ENCODE data around the gene PBXIP1. TPM values are rescaled to one million over a fixed set of nuclear protein-coding genes. Genes with fewer than 3 reads are reported as not detected.

The PBXIP1 gene
- total RNA-seq, 1 donor from 2014 or later, result 70.0 TPM

DNA sequence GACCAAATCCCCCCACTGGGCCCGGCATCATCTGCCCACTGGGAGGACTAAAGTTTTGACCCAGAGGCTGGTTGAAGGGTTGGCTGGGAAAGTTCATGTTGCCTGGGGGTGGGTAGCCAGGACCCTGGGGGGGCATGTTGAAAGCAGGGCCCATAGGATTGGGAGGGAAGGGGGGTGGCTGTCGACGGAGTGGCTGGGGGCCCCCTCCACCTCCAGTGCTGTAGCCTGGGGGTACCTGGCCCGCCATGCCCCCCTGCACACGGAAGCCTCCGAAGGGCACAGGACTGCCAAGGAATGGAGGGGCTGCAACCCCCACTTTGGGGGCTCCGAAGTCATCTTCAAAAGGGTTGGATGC is 3.5 kb upstream of the PBXIP1 start:
- TF ChIP-seq CTCF (IDR thresholded peaks at IDR 0.05), result no peak
- intact Hi-C loops (cut with DNase I), result loop anchor here (5.0 kb wide), 1 partner anchor 103 kb away; the partner anchor contains the start of gene EFNA4
- Histone ChIP-seq H3K9me3 (no peaks in the 10 kb centered on the region), H3K27me3 (no peaks in the 10 kb centered on the region), H3K27ac (peak overlapping the region in 1 of 2 donors; percentile 27), H3K4me1 (peaks cover 9 to 36% of the 10 kb centered on the region in 2 donors), H3K4me3 (no peak overlapping the region), H3K36me3 (peaks cover 22 to 37% of the 10 kb centered on the region in 2 donors)
- no peak for DNase-seq (ENCODE audit: low spot score in 2 of 2)

DNA sequence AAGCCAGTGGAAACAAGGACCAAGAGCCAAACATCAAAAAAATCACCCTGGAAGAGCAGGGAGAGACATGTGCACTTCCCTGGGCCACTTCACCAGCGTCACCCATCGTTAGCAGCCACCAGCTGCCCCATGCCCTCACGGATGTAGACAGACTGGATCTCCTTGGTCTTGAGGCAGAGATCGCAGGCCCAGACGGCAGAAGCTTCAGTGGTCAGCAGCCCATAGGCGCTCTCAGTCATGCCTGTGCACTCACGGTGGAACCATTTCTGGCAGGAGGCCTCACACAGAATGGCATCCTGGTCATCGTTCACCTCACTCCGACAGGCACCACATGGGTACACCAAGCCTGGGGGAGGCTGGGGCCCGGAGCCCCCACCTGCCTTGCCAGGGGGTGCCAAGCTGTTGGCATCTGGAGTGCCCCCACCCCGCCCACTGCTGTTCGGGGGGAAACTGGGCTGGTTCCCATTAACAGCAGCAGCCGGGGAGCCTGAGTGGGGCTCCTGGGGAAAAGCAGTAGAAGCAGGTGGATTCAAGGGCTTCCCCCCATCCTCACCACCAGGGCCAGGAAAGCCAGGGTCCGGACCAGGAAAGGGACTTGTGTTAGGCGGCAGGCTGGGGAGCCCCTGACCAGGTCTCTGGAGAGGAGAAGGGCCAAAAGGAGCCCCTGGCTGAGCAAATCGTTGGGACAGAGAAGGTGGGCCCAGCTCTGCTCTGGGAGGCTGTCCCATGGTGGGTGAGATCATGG is 3.0 kb upstream of the PBXIP1 start:
- intact Hi-C loops (cut with DNase I), result loop anchor here (5.0 kb wide), 1 partner anchor 103 kb away; the partner anchor contains the start of gene EFNA4
- H3K27ac ChIP-seq, result peak overlapping the region in 1 of 2 donors; percentile 27
- TF ChIP-seq CTCF (IDR thresholded peaks at IDR 0.05), result no peak
- no peak overlapping the region for H3K4me3 ChIP-seq
- H3K27me3 ChIP-seq, result no peaks in the 10 kb centered on the region
- H3K9me3 ChIP-seq, result no peaks in the 10 kb centered on the region
- peaks cover 12 to 41% of the 10 kb centered on the region in 2 donors for H3K4me1 ChIP-seq
- peaks cover 16 to 32% of the 10 kb centered on the region in 2 donors for H3K36me3 ChIP-seq
- DNase-seq (ENCODE audit: low spot score in 2 of 2), result no peak

DNA sequence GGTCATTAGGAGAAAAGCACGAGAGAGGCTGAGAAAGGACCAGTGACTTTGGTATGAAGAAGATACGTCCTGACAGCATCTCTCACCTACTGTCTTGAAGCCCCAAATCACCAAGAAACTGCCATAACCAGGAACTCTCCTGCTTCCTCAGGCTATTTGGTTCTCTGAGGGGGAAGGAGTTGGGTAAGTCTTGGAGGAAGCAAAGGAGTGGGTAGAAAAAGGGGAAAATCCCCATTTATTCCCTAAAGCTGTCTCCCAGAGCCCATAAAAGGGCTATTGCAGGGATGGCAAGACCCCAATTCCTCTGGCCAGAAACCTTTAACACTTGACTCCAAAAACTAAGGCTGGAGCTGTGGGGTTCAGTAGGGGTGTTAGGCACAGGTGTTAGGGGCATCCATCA is 2.1 kb upstream of the PBXIP1 start:
- H3K4me1 ChIP-seq, result peaks cover 18 to 49% of the 10 kb centered on the region in 2 donors
- no peak overlapping the region for H3K27ac ChIP-seq
- peaks cover 12 to 24% of the 10 kb centered on the region in 2 donors for H3K36me3 ChIP-seq
- TF ChIP-seq CTCF (IDR thresholded peaks at IDR 0.05), result no peak
- H3K27me3 ChIP-seq, result no peaks in the 10 kb centered on the region
- H3K4me3 ChIP-seq, result no peak overlapping the region
- intact Hi-C loops (cut with DNase I), result loop anchor here (5.0 kb wide), 1 partner anchor 104 kb away; the partner anchor contains the start of gene EFNA4
- DNase-seq (ENCODE audit: low spot score in 2 of 2), result no peak
- H3K9me3 ChIP-seq, result no peaks in the 10 kb centered on the region

GRCh38 chr1:154957091-154957657 is 1.3 kb upstream of the PBXIP1 start:
- Histone ChIP-seq H3K27me3 (no peaks in the 10 kb centered on the region), H3K4me1 (peaks cover 18 to 47% of the 10 kb centered on the region in 2 donors), H3K9me3 (no peaks in the 10 kb centered on the region), H3K36me3 (peaks cover 12 to 20% of the 10 kb centered on the region in 2 donors), H3K27ac (peak overlapping the region; percentile 65 to 83), H3K4me3 (no peak overlapping the region)
- intact Hi-C loops (cut with DNase I), result loop anchor here (2.0 to 5.0 kb wide), 2 partner anchors 14 to 105 kb away; partner anchors contain the start of genes EFNA4 and SHC1
- no peak for DNase-seq (ENCODE audit: low spot score in 2 of 2)
- no peak for TF ChIP-seq CTCF (IDR thresholded peaks at IDR 0.05)

DNA sequence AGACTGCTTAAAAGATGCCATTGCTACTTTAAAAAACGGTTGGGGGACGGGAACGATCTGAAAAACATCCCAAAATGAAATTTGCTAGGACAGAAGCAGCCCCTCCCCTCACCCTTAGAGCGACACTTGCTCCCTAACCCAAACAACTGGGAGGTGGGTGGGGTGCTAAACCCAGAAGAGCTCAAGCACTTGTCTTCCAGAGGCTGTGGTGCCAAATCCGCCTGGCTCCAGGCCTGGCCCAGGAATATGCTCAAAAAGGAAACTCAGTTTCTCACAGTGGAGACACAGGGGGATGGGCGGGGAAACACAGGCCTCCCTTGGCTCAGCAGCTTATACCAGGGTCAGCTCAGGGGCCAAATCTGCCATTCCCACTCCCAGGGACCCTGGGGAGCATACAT is 644 bp upstream of the PBXIP1 start:
- no peak for TF ChIP-seq CTCF (IDR thresholded peaks at IDR 0.05)
- DNase-seq (ENCODE audit: low spot score in 2 of 2), result no peak
- H3K4me1 ChIP-seq, result peaks cover 18 to 47% of the 10 kb centered on the region in 2 donors
- H3K27me3 ChIP-seq, result no peaks in the 10 kb centered on the region
- peak overlapping the region; percentile 65 to 83 for H3K27ac ChIP-seq
- H3K36me3 ChIP-seq, result peaks cover 12 to 22% of the 10 kb centered on the region in 2 donors
- H3K4me3 ChIP-seq, result peak overlapping the region; percentile 68 to 70
- no peaks in the 10 kb centered on the region for H3K9me3 ChIP-seq
- intact Hi-C loops (cut with DNase I), result loop anchor here (1.0 to 5.0 kb wide), 4 partner anchors 14 to 106 kb away; partner anchors contain the start of genes EFNA4, FLAD1 and SHC1
